Stimulated activated CD8-positive, alpha-beta memory T cell treated with anti-CD3 and anti-CD28 coated beads, Interleukin-4, amount 100 ng/mL, for 24 hours (primary cell): Measurements from ENCODE around the gene ZSWIM1.
A peak's percentile ranks its signal among the peaks of the same experiment; 100 is the strongest.
"Not testable (repeated sequence)": the region's sequence is repeated elsewhere in the genome, so short reads cannot be mapped to it uniquely, and the experiment has no call there.

Experiments used
- DNase-seq: peaks from one replicate; pipeline ENCODE4 v3.0.0-alpha.2; 2020; ENCODE audit warnings: low read depth

The ZSWIM1 gene

DNA sequence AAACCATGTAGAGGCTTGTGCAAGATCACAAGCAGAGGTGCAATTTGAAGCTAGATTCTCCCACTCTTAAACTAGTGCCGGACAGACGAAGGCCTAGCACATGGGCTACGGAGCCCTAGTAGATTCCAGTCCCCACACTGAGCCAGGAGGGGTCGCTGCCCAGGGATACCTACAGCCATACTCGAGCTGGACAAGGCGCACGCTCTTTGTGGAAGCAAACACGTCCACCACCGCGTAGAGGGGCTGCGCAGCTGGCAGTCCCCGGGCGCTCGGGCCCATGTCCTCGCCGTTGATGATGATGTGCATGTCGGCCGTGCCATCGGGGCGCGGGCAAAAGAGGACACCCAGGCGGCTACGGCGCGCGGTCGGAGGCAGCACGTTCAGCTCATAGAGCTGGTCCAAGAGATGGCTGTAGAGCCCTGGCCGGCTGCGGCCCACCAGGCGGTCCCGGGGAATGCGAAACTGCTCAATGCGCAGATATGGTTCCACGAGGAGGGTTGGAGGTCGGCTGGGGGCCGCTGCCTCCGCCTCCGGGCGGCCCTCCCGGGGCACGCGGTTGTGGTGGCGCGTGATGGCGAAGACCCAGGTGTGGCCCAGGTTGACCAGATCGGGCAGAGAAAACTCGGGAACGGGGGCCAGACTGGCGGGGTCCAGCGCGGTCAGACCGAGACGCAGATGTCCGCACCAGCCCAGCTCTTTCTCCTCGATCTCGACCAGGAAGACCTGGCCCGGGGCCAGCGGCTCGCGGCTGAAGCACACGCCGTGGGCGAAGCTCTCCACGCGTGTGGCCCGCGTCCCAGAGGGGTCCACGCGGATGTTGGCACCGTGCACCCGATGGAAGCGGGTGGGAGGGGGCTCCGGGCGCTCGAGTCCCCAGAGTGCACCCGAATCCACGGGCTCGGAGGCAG, 9.3 kb downstream of the ZSWIM1 start:
- DNase-seq = peak; percentile 30

DNA sequence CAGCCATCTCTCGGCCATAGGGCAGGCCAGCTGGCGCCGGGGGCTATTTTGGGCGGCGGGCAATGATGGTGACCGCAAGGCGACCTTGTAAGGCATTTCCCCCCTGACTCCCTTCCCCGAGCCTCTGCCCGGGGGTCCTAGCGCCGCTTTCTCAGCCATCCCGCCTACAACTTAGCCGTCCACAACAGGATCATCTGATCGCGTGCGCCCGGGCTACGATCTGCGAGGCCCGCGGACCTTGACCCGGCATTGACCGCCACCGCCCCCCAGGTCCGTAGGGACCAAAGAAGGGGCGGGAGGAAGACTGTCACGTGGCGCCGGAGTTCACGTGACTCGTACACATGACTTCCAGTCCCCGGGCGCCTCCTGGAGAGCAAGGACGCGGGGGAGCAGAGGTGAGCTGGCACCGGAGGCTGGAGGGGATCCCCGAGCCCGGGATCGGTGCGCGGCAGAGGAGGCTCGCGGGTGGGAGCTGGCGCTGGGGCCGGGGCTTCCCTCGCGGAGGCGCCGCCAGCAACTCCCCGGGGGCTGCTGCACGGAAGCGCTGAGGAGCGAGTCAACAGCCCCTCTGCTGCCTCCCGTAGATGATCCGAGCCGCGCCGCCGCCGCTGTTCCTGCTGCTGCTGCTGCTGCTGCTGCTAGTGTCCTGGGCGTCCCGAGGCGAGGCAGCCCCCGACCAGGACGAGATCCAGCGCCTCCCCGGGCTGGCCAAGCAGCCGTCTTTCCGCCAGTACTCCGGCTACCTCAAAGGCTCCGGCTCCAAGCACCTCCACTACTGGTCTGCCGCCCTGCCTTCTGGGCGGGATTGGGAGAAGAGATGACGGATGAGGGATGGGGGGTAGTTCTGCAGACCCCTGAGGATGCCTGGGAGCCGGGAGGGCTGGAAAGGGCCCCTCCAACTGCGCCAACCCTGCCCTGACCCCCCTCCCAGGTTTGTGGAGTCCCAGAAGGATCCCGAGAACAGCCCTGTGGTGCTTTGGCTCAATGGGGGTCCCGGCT, 10.3 kb downstream of the ZSWIM1 start, which contains the start of the genes CTSA and NEURL2:
CTSA (plus strand) TSS at position 351 of the 999 bp plus-strand sequence; CDS start at position 585, 234 bp downstream.
NEURL2 (minus strand) TSS at position 224 of the 999 bp plus-strand sequence; CDS start at position 7, 217 bp downstream.
- peak; percentile 78 for DNase-seq

DNA sequence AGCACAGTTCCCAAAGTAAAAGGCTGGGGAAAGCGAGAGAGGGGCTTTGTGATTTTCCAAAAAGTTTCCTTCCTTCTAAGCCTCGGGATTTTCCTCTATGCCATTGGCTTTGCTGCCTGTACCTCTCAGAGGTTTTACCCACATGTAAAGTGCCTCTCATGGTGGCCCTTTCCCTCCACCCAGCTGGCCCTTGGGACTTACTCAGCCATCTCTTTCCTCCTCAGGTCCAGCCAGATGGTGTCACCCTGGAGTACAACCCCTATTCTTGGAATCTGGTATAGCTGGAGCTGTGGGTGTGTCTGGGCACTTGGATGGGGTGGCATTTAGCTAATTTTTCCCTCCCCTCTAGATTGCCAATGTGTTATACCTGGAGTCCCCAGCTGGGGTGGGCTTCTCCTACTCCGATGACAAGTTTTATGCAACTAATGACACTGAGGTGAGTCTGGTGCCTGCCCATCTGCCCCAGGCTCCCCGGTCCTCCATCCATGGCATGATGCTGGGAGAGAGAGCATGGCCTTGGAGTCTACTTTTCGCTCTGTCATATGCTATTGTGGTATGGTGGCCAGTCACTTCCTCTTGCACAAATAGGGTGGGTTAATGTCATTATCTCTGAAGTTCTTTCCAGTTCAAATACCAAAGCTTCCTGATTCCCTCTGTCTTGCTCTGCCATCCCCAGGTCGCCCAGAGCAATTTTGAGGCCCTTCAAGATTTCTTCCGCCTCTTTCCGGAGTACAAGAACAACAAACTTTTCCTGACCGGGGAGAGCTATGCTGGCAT, 11.2 kb downstream of the ZSWIM1 start:
- DNase-seq = no peak

DNA sequence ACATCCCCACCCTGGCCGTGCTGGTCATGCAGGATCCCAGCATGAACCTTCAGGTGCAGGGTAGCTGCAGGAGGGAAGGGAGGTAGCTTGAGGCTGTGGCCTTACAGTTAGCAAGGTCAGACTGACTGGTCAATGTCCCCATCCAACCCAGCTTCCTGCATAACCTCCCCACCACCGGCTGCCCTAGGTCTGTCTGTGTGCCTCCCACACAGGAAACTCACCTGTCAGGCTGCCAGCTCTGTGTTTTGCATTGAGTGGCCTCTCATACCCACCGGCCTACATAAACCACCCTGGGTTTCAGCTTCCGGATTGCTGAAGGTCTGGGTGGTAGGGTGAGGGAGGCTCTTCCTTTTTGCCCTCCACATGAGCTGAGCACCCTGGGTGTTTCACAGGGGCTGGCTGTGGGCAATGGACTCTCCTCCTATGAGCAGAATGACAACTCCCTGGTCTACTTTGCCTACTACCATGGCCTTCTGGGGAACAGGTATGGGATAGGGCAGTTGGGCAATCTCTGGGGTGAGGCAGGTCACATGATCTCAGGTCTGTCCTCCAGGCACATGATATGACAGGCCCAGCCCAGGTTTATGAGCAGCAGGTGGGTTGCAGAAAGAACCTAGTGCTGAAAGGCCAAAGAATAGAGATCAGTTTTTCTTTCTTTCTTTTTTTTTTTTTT, 11.9 kb downstream of the ZSWIM1 start:
- no peak for DNase-seq

DNA sequence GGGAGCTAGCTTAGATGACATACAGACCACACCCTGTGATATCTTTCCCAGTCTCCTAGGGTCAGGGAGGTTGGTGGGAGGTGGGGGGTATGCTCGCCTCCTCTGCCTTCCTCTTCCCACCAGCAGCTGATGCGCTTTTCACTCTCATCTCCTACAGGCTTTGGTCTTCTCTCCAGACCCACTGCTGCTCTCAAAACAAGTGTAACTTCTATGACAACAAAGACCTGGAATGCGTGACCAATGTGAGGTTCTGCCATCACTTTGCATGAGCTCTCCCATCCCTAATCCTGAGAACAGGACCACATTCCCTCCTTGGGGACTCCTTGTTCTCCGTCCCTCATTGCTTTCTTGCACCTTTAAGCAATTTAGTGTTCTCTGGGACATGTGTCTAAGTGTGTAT, 12.8 kb downstream of the ZSWIM1 start:
- no peak for DNase-seq

DNA sequence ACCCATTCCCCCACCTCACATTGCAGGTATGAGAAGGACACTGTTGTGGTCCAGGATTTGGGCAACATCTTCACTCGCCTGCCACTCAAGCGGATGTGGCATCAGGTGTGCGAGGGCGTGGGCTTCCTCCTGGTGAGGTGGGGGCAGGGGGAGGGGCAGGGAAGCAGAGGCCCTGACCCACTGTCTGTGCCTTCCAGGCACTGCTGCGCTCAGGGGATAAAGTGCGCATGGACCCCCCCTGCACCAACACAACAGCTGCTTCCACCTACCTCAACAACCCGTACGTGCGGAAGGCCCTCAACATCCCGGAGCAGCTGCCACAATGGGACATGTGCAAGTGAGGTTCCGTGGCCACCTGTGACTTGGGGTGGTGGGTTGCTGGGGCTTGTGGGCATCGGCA, 13.8 kb downstream of the ZSWIM1 start:
- no peak for DNase-seq

DNA sequence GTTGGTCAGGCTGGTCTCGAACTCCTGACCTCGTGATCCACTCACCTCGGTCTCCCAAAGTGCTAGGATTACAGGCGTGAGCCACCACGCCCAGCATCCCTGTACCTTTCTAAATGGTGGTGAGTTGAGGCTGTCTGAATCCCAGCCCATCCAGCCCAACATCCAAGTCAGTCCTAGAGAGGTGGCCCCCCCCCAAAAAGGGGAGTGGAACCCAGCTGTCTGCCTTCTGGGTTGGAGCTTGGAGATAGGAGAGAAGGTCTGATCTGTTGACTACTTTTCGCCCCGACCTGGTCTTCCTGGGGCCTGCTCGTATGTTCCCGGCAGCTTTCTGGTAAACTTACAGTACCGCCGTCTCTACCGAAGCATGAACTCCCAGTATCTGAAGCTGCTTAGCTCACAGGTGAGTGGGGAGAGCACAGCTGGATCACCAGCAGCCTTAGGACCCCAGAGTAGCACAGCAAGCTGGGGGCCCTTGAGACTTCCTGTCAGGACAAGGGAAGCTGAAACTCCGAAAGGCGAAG, 15.7 kb downstream of the ZSWIM1 start:
- no peak for DNase-seq

DNA sequence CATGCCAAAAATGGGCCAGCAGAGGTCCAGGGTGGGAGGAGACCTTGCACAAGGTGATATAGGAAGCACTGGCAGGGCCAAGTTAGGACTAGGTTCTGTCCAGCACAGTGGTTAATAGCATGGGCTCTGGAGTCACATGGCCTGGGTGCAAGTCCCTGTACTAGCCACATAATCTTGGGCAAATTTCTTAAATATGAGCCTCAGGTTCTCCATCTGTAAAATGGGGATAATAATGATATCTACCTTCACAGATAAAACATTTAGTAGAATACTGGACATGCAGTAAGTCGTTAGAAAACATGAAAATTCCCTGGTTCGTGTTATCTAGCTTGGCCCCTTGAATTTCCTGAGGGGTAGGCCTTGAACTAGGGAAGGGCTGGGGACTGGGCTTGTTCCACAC, 16.3 kb downstream of the ZSWIM1 start:
- DNase-seq = no peak

DNA sequence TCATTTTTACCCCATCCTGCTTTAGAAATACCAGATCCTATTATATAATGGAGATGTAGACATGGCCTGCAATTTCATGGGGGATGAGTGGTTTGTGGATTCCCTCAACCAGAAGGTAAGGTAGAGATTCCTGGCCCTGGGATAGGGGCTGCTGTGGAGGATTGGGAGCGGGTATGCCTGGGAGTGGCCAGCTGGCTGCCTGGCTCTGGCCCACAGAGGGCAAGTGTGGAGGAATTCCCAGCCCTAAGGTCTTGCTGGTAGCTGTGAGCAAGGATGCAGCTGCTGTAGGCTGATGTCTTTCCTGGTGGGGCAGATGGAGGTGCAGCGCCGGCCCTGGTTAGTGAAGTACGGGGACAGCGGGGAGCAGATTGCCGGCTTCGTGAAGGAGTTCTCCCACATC, 16.7 kb downstream of the ZSWIM1 start:
- no peak for DNase-seq

DNA sequence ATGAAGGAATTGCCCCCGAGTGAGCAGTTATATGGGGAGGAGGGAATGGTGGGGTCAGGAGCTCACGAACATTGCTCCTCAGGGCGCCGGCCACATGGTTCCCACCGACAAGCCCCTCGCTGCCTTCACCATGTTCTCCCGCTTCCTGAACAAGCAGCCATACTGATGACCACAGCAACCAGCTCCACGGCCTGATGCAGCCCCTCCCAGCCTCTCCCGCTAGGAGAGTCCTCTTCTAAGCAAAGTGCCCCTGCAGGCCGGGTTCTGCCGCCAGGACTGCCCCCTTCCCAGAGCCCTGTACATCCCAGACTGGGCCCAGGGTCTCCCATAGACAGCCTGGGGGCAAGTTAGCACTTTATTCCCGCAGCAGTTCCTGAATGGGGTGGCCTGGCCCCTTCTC, 17.3 kb downstream of the ZSWIM1 start:
- no peak for DNase-seq

DNA sequence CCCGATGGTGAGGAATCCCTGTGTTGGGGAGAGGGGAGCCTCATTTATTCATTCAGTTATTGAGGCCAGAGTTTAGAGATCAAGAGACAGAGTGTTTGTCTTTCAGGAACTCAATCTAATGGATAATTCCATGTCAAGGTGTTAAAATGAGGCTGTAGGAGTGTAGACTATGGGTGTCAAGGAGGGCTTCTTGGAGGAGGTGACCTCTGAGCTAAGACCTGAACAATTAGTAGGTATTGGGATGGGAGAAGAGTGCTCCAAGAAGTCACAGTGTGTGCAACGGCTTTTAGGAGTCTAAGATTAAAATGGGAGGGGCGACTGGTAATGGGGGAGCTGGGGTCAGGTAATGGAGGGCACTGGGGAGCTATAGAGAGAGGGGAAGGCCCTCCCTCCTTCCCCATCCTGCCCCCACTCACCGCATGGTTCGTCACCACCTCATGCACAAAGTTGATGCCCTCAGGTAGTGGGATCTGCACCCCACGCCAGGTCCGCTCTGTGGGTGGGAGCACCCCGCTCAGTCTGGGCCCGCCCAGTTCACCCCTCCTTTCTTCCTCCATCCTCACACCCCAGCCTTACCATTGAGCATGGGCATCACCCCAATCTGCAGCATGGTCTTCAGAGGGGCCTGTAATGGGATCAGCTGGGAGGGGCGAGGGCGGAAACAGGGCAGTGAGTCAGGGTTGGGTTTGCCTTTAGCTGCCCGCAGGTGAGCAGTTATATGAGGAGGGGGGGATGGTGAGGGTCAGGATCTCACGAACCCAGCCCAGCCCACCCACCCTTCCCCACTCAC, 18.2 kb downstream of the ZSWIM1 start:
- no peak for DNase-seq

DNA sequence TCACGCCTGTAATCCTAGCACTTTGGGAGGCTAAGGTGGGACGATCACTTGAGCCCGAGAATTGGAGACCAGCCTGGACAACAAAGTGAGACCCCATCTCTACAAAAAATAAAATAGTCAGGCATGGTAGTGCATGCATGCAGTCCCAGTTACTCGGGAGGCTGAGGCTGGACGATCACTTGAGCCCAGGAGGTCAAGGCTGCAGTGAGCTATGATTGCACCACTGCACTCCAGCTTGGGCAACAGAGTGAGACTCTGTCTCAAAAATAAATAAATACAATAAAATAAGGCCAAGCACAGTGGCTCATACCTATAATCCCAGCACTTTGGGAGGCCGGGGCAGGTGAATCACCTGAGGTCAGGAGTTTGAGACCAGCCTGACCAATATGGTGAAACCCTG, 20.3 kb downstream of the ZSWIM1 start:
- DNase-seq = not testable (repeated sequence)

DNA sequence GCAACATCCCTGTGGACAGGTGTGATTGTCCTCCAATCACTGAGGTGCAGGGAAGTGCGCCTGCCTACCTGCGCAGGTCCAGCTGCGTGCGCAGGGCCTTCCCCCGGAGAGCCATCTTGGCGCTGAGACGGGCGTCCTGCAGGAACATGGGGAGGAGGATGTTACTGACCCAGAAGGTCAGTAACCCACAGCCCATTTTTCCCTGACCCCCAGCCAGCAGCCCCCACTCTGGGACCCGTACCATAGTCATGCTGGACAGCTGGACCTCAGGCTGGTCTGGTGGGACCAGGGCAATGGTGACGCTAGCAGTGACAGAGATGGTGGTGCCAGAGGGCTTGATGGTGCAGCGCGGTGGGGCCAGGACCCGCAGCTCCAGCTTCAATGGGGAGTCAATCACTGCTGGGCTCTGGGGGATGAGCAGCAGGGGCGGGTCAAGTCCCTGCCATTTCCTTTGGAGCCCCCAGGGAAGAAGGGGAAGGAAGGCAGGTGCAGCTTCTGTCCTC, 21.2 kb downstream of the ZSWIM1 start:
- DNase-seq = no peak

DNA sequence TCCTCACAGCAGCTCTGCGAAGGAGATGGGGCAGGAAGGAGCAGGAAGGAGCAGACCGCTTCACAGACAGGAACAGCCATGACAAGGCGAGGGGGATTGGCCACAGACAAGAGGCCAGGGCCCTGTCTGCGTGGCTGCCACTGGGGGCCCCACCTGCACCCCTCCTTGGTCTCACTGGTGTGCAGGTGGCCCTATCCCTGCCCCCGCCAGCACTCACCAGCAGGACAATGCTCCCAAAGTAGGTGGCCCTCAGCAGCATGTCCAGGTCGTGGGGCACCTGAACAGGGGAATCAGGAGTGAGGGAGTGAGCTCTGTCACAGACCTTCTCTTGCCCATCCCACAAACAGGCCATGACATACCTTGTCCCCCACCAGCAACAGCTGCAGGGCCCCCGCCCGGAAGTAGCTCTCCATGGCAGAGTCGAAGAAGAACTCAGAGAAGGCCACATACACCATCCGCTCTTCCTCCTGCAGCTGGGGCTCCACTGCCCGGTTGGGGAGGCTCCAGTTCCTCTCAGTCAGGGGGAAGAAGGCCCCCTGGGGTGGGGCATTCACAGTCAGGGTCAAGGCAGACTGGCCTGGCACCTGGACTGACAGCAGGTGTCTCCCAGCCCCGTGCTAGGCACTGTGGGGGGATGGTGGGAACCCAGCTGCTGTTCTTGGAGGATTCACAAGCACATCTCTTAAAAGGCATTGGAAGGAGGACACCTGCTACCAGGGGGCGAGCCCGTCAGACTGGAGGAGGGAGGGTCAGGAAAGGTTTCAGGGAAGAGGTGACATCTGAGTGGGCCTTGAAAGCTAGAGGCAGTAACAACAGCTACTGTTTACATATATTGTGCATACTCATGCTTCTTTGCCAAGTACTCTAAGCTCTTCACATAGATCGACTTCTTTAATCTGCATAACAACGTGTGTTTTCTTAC, 23.8 kb downstream of the ZSWIM1 start:
- DNase-seq = no peak

DNA sequence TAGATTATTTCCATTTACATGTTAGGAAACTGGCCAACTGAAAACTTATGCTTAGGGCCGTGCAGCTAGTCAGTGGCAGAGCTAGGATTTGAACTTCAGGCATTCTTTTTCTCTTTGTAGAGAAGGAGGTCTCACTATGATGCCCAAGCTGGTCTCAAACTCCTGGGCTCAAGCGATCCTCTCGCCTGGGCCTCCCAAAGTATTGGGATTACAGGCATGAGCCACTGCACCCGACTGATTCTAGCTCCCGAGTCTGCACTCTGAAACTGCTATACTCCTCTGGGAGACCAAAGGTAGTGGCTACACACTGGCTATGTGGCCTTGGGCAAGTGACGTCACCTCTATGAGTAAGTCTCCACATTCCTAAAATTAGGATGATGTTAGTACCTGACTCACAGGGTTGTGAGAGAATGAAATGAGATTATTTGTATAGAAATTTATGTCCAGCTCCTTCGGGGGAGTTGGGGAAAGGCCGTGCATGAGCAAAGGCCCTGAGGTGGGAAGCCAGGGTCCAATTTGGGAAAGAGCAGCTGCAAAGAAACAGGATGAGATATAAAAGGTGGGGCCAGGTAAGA, 24.6 kb downstream of the ZSWIM1 start:
- DNase-seq = no peak

DNA sequence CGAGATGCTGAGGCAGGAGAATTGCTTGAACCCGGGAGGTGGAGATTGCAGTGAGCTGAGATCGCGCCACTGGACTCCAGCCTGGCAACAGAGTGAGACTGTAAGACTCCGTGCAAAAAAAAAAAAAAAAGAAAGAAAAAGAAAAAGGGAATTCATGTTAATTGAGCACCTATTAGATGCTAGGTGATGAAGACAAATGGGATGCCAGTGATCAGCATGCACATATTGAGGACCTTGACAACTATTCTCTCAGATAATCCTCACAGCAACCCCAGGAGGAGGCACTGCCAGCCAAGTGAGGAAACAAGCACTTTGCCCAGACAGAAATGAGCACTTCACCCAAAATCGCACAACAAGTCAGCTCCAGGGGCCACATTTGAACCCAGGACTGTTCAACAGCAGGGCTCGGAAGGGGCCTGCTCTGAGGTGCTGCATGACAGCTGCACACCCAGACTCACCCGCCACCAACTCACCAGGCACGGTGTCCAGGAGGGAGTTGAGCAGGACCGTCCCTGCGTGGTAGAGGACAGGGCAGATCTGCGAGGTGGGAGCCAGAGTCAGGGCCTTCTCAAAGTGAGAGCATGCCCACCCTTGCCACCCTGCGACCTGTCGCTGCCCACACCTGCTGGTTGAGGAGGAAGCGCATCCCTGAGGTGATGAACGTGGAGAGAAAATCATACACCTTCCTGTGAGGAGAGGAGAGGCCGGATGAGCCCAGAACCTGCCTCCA, 26.4 kb downstream of the ZSWIM1 start:
- no peak for DNase-seq

DNA sequence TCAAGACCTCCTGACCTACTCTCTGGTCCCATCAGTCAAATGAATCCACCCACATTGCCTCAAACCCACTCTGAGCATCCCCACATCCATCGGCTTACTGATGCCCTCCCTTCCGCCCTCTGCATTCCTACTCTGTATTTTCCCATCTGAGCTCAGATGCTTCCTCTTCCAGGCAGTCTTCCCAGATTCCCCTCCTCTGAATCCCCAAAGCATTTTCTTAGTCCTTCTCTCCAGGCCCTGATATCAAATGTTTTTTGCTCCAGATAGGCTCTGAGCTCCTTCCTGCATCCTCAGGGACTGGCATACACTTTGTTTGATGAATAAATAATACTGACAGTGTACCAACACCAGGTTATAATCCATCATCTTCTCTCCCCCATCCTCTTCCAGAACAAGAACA, 27.1 kb downstream of the ZSWIM1 start:
- no peak for DNase-seq

DNA sequence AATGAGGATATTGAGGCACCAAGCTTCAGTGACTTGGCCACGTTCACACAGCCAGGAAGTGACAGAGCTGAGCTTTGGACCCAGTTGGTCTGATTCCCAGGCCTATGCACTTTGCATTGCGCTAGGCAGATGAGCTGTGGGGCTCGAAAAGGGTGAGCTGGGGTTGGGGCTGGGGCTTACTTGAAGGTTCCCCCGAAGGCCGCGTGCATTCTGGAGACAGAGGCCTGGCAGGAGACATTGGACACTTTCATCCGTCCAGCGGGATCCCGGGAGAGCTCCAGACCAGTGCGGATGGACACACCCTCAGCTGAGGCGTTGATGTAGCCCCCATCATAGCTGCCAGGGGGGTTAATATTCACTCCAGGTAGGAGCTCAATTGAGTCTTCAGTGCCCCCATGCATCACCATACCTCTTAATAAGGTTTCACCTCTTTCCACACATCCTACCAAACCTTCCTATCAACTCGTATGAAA, 28.3 kb downstream of the ZSWIM1 start:
- no peak for DNase-seq
